Erythroblast (primary cell): ENCODE data around the gene LDLRAD2.

Experiments
- GATA1 ChIP-seq: IDR thresholded peaks from 2 replicates; pipeline ENCODE4 v1.6.1; 2011; ENCODE audit warnings: low read depth, mild to moderate bottlenecking, control low read depth, low read length, moderate library complexity
- POLR2A ChIP-seq: IDR thresholded peaks from 2 replicates; pipeline ENCODE4 v1.6.1; 2011; ENCODE audit warnings: mild to moderate bottlenecking, low read length

- TF ChIP-seq POLR2A (no peak), GATA1 (no peak)
Measured at GRCh38 chr1:21781815-21782348, 30.2 kb upstream of the LDLRAD2 start.
